Measurements from ENCODE around the gene AP3D1.

Gene AP3D1

GRCh38 chr19:2119921-2120785 lies 31.2 kb downstream of the AP3D1 start:
- Histone ChIP-seq H2BK12ac (ENCODE audit: low read length in 2 of 2) (no peak overlapping the region), H2AFZ (ENCODE audit: low read depth, low read length) (no peak overlapping the region), H2BK120ac (ENCODE audit: low read depth, low read length) (no peak overlapping the region), H3K27ac (ENCODE audit: low read length, poor library complexity, severe bottlenecking) (no peak overlapping the region), H3K9me3 (ENCODE audit: control insufficient read depth, low read length) (no peaks in the 10 kb centered on the region), H3K18ac (ENCODE audit: low read depth in 1 of 2, low read length in 2 of 2) (no peak overlapping the region), H2BK15ac (ENCODE audit: low read depth, poor library complexity, severe bottlenecking) (no peak overlapping the region), H3K9ac (ENCODE audit: low read length) (no peak overlapping the region), H3K36me3 (ENCODE audit: control insufficient read depth in 1 of 2, insufficient read depth in 2 of 2, low read depth in 1 of 2, low read length in 2 of 2) (peaks cover 94 to 96% of the 10 kb centered on the region in 2 experiments), H3K4me1 (ENCODE audit: control insufficient read depth, insufficient read depth, low read depth, low read length) (no peaks in the 10 kb centered on the region), H3K27me3 (ENCODE audit: control insufficient read depth in 1 of 2, insufficient read depth in 1 of 2, low read length in 2 of 2) (no peaks in the 10 kb centered on the region), H2AK5ac (ENCODE audit: low read length, severe bottlenecking) (no peak overlapping the region), H2BK5ac (ENCODE audit: low read depth, low read length, poor library complexity, severe bottlenecking) (no peak overlapping the region), H3K4ac (ENCODE audit: low read depth in 1 of 2, low read length in 2 of 2) (no peak overlapping the region), H4K8ac (ENCODE audit: low read length) (no peak overlapping the region), H3K4me3 (ENCODE audit: insufficient read depth in 1 of 2, low read depth in 1 of 2, low read length in 2 of 2) (no peak overlapping the region), H3K14ac (ENCODE audit: low read length in 2 of 2) (no peak overlapping the region), H3K79me1 (replicated peaks; ENCODE audit: low read length, poor library complexity, severe bottlenecking) (peaks cover 65% of the 10 kb centered on the region), H4K91ac (ENCODE audit: low read length) (no peak overlapping the region), H3K4me2 (ENCODE audit: low read length, poor library complexity, severe bottlenecking) (no peak overlapping the region), H3K23ac (ENCODE audit: low read length in 2 of 2) (no peak overlapping the region)
- 98% methylated on average over 31 of the region's 31 CpGs for WGBS
- no peak for DNase-seq

- Histone ChIP-seq H3K14ac (ENCODE audit: low read length in 2 of 2) (no peak overlapping the region), H2BK15ac (ENCODE audit: low read depth, poor library complexity, severe bottlenecking) (no peak overlapping the region), H3K9ac (ENCODE audit: low read length) (no peak overlapping the region), H3K23ac (ENCODE audit: low read length in 2 of 2) (no peak overlapping the region), H2AFZ (ENCODE audit: low read depth, low read length) (no peak overlapping the region), H2BK5ac (ENCODE audit: low read depth, low read length, poor library complexity, severe bottlenecking) (no peak overlapping the region), H2BK120ac (ENCODE audit: low read depth, low read length) (no peak overlapping the region), H3K9me3 (ENCODE audit: control insufficient read depth, low read length) (no peaks in the 10 kb centered on the region), H2BK12ac (ENCODE audit: low read length in 2 of 2) (no peak overlapping the region), H4K91ac (ENCODE audit: low read length) (no peak overlapping the region), H3K79me1 (replicated peaks; ENCODE audit: low read length, poor library complexity, severe bottlenecking) (peaks cover 63% of the 10 kb centered on the region), H3K4me2 (ENCODE audit: low read length, poor library complexity, severe bottlenecking) (no peak overlapping the region), H3K36me3 (ENCODE audit: control insufficient read depth in 1 of 2, insufficient read depth in 2 of 2, low read depth in 1 of 2, low read length in 2 of 2) (peaks cover 95 to 97% of the 10 kb centered on the region in 2 experiments), H3K4ac (ENCODE audit: low read depth in 1 of 2, low read length in 2 of 2) (no peak overlapping the region), H3K27ac (ENCODE audit: low read length, poor library complexity, severe bottlenecking) (no peak overlapping the region), H3K4me1 (ENCODE audit: control insufficient read depth, insufficient read depth, low read depth, low read length) (no peaks in the 10 kb centered on the region), H4K8ac (ENCODE audit: low read length) (no peak overlapping the region), H2AK5ac (ENCODE audit: low read length, severe bottlenecking) (no peak overlapping the region), H3K27me3 (ENCODE audit: control insufficient read depth in 1 of 2, insufficient read depth in 1 of 2, low read length in 2 of 2) (no peaks in the 10 kb centered on the region), H3K4me3 (ENCODE audit: insufficient read depth in 1 of 2, low read depth in 1 of 2, low read length in 2 of 2) (no peak overlapping the region), H3K18ac (ENCODE audit: low read depth in 1 of 2, low read length in 2 of 2) (no peak overlapping the region)
- WGBS, result 97% methylated on average over 18 of the region's 18 CpGs
- no peak for DNase-seq
These were observed 32.9 kb downstream of the AP3D1 start for GRCh38 chr19:2118438-2118837.

- no peak overlapping the region for H2BK5ac ChIP-seq (ENCODE audit: low read depth, low read length, poor library complexity, severe bottlenecking)
- H3K4me1 ChIP-seq (ENCODE audit: control insufficient read depth, insufficient read depth, low read depth, low read length), result no peaks in the 10 kb centered on the region
- H3K23ac ChIP-seq (ENCODE audit: low read length in 2 of 2), result no peak overlapping the region
- no peaks in the 10 kb centered on the region for H3K9me3 ChIP-seq (ENCODE audit: control insufficient read depth, low read length)
- no peaks in the 10 kb centered on the region for H3K27me3 ChIP-seq (ENCODE audit: control insufficient read depth in 1 of 2, insufficient read depth in 1 of 2, low read length in 2 of 2)
- no peak overlapping the region for H4K91ac ChIP-seq (ENCODE audit: low read length)
- H4K8ac ChIP-seq (ENCODE audit: low read length), result no peak overlapping the region
- no peak overlapping the region for H3K4ac ChIP-seq (ENCODE audit: low read depth in 1 of 2, low read length in 2 of 2)
- H2AK5ac ChIP-seq (ENCODE audit: low read length, severe bottlenecking), result no peak overlapping the region
- no peak for DNase-seq
- H3K27ac ChIP-seq (ENCODE audit: low read length, poor library complexity, severe bottlenecking), result no peak overlapping the region
- H3K79me1 ChIP-seq (replicated peaks; ENCODE audit: low read length, poor library complexity, severe bottlenecking), result peaks cover 60% of the 10 kb centered on the region
- no peak overlapping the region for H3K14ac ChIP-seq (ENCODE audit: low read length in 2 of 2)
- H3K4me2 ChIP-seq (ENCODE audit: low read length, poor library complexity, severe bottlenecking), result no peak overlapping the region
- no peak overlapping the region for H2BK12ac ChIP-seq (ENCODE audit: low read length in 2 of 2)
- H3K18ac ChIP-seq (ENCODE audit: low read depth in 1 of 2, low read length in 2 of 2), result no peak overlapping the region
- no peak overlapping the region for H2AFZ ChIP-seq (ENCODE audit: low read depth, low read length)
- no peak overlapping the region for H3K4me3 ChIP-seq (ENCODE audit: insufficient read depth in 1 of 2, low read depth in 1 of 2, low read length in 2 of 2)
- WGBS, result 97% methylated on average over 27 of the region's 27 CpGs
- no peak overlapping the region for H2BK15ac ChIP-seq (ENCODE audit: low read depth, poor library complexity, severe bottlenecking)
- no peak overlapping the region for H3K9ac ChIP-seq (ENCODE audit: low read length)
- peaks cover 93 to 96% of the 10 kb centered on the region in 2 experiments for H3K36me3 ChIP-seq (ENCODE audit: control insufficient read depth in 1 of 2, insufficient read depth in 2 of 2, low read depth in 1 of 2, low read length in 2 of 2)
- no peak overlapping the region for H2BK120ac ChIP-seq (ENCODE audit: low read depth, low read length)
These were observed 34.0 kb downstream of the AP3D1 start for GRCh38 chr19:2117215-2117960.

GRCh38 chr19:2116507-2116906 lies 34.9 kb downstream of the AP3D1 start:
- H3K14ac ChIP-seq (ENCODE audit: low read length in 2 of 2), result no peak overlapping the region
- H2BK5ac ChIP-seq (ENCODE audit: low read depth, low read length, poor library complexity, severe bottlenecking), result no peak overlapping the region
- no peak overlapping the region for H3K4me3 ChIP-seq (ENCODE audit: insufficient read depth in 1 of 2, low read depth in 1 of 2, low read length in 2 of 2)
- H3K18ac ChIP-seq (ENCODE audit: low read depth in 1 of 2, low read length in 2 of 2), result no peak overlapping the region
- H4K91ac ChIP-seq (ENCODE audit: low read length), result no peak overlapping the region
- no peak overlapping the region for H4K8ac ChIP-seq (ENCODE audit: low read length)
- peaks cover 93 to 96% of the 10 kb centered on the region in 2 experiments for H3K36me3 ChIP-seq (ENCODE audit: control insufficient read depth in 1 of 2, insufficient read depth in 2 of 2, low read depth in 1 of 2, low read length in 2 of 2)
- H2AFZ ChIP-seq (ENCODE audit: low read depth, low read length), result no peak overlapping the region
- WGBS, result 96% methylated on average over 25 of the region's 25 CpGs
- H3K27ac ChIP-seq (ENCODE audit: low read length, poor library complexity, severe bottlenecking), result no peak overlapping the region
- H3K9me3 ChIP-seq (ENCODE audit: control insufficient read depth, low read length), result no peaks in the 10 kb centered on the region
- H2BK12ac ChIP-seq (ENCODE audit: low read length in 2 of 2), result no peak overlapping the region
- no peak overlapping the region for H2BK15ac ChIP-seq (ENCODE audit: low read depth, poor library complexity, severe bottlenecking)
- no peak overlapping the region for H2BK120ac ChIP-seq (ENCODE audit: low read depth, low read length)
- H3K23ac ChIP-seq (ENCODE audit: low read length in 2 of 2), result no peak overlapping the region
- H3K4me2 ChIP-seq (ENCODE audit: low read length, poor library complexity, severe bottlenecking), result no peak overlapping the region
- no peak overlapping the region for H3K9ac ChIP-seq (ENCODE audit: low read length)
- peaks cover 58% of the 10 kb centered on the region for H3K79me1 ChIP-seq (replicated peaks; ENCODE audit: low read length, poor library complexity, severe bottlenecking)
- DNase-seq, result no peak
- H3K4me1 ChIP-seq (ENCODE audit: control insufficient read depth, insufficient read depth, low read depth, low read length), result no peaks in the 10 kb centered on the region
- no peaks in the 10 kb centered on the region for H3K27me3 ChIP-seq (ENCODE audit: control insufficient read depth in 1 of 2, insufficient read depth in 1 of 2, low read length in 2 of 2)
- H2AK5ac ChIP-seq (ENCODE audit: low read length, severe bottlenecking), result no peak overlapping the region
- H3K4ac ChIP-seq (ENCODE audit: low read depth in 1 of 2, low read length in 2 of 2), result no peak overlapping the region
